LNCAP (cell line): ENCODE results near the gene SPATA17.

Source experiments
- TF ChIP-seq, protein P1 (sequence below): fragments of 450-650 bp; IDR thresholded peaks from 2 replicates; pipeline ENCODE4 v1.5.1; 2017; ENCODE audit warnings: mild to moderate bottlenecking

SPATA17 gene

DNA sequence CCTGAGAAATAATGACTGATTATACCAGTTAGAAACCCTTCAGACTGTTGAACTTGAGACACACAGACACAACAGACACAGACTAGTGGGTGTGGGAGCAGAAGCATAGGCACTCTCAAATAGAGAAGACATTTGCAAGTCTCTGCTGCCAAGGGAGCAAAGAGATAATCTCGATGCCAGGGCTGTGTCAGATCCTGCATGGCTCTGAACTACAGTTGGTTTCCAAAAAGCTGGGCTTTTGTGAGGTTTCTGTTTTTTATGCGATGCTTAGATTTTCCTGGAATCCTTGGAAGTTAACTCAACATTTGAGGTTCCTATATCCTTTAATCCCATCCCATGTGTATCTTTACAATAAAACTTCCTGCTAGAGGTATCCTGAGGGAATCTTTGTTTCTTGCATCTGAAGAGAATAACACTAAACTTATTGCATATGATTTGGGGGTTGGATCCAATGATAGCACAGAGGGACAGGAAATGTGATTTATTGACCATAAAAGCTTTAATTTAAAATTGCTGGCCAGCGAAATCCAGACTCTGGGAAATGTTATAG is 236.4 kb downstream of the SPATA17 start:
- TF ChIP-seq, protein P1, sequence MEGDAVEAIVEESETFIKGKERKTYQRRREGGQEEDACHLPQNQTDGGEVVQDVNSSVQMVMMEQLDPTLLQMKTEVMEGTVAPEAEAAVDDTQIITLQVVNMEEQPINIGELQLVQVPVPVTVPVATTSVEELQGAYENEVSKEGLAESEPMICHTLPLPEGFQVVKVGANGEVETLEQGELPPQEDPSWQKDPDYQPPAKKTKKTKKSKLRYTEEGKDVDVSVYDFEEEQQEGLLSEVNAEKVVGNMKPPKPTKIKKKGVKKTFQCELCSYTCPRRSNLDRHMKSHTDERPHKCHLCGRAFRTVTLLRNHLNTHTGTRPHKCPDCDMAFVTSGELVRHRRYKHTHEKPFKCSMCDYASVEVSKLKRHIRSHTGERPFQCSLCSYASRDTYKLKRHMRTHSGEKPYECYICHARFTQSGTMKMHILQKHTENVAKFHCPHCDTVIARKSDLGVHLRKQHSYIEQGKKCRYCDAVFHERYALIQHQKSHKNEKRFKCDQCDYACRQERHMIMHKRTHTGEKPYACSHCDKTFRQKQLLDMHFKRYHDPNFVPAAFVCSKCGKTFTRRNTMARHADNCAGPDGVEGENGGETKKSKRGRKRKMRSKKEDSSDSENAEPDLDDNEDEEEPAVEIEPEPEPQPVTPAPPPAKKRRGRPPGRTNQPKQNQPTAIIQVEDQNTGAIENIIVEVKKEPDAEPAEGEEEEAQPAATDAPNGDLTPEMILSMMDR, result no peak

DNA sequence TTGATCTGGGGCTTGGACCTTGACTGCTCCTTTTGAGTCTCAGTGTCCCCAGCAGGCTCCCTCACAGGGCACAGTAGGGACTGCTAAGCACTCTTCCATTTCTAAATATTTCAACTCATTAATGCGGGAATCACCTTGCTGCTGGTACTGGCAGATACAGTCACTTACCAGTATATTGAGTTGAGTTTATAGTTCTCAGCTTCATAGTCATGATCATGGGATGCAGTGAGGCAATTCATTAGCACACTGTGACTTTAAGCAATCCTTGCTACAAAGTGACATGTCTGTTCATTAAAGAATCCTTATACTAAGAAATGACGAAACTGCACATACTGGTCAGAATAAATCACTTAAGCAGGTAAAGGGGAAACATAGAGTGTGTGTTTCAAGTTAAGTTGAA is 240.8 kb downstream of the SPATA17 start:
- TF ChIP-seq, protein P1, result no peak

DNA sequence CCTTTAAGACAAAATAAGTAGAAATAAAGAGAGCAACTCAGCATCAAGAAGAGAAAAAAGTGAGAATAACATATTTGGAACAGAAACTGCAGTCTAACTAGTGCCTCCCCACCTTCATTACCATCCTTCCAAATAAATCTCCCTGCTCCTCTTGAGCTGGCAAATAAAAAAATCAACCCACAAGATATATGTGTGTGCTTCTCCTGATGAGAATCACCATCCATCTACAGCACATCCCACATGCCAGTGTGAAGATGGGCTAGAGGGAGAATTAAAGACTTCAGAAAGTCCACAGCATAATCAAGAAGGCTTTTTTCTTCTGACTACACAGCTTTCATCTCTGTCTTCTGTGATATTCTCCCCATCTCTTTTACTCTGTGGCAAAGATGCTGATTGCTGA is 244.1 kb downstream of the SPATA17 start:
- TF ChIP-seq, protein P1, result no peak

DNA sequence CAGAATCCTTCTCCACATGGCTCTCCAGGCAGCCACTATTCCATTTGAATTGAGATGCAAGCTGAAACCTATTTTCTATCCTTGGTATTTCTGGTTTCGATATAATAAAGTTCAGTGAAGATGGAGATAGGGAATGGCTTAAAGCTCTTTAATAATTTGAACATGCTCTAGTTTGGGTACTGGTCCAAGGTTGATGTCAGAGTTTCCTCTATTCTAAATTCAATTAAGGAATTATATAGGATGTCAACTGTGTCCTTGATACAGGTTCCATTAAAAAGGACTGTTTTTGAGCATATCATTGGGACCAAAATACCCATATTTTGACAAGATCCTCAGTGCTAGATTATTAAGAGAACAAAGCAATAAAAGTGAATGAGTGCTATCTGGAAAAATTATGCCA is 245.3 kb downstream of the SPATA17 start:
- TF ChIP-seq, protein P1, result no peak

DNA sequence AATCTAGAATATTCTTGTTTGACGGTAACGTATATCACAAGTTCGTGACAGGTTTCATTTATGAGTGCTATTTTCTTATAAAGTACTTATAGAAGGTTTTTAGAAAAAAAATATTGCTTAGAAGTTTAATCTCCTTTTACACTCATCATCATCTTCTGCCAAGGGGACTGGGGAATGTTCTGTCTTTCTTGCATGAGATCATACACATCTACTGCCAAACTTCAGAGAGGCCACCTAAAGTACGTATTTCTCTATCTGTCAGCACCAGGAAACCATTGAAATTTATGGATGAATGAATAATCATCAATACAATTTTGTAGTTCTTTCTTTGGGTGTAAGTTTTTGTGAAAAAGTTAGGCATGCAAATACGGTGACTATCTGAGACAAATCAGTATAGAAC is 245.8 kb downstream of the SPATA17 start:
- TF ChIP-seq, protein P1, result no peak

DNA sequence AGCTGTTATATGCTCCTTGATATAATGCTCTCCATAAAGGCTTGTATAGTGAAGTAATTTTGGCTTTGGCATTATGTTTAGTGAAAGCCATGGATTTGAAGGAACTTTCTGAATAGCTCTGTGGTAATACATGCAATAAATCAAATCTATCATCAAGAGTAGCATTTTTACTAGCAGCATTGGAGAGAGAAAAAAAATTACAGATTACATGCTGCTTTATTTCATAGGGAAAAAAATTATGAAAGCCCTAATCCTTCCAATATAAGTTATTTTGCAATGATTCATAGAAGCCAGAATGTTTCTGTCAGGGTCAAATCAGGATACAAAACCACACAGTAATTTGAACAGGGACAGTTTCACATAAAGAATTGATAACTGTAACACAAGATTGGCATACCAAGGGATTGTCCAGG is 250.0 kb downstream of the SPATA17 start:
- TF ChIP-seq, protein P1, result no peak

DNA sequence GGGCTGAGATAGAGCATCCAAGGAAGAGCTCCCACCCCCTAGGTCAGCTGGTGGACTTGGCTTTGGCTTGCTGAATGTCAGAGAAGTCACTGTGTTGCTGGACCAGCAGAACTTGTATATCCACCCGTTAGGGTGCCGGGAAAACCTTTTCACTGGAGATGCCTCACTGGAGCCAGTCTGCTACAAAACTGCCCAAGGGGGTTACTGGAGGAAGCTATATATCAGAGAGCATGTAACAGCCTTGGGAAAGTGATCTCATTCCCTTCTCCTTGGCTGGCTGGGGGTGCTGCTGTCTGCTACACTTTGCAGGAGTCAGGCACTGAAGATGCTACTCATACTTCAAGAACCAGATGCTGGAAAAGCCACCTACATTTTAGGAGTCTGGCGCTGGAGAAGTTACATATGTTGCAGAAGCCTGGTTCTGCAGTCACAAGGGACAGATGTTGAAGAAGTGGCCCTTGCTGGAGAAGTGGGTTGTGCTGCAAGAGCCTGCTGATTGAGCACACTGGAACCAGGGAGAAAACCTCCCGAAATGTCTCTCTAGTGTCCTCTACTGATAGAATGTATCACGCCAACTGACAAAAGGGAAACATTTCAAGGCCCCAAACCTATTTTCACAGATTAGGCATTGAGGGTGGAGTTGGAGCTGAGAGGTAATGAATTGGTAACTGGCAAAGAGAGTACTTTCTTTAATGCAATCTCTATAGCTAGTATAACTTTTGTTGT is 250.6 kb downstream of the SPATA17 start:
- TF ChIP-seq, protein P1, result no peak

DNA sequence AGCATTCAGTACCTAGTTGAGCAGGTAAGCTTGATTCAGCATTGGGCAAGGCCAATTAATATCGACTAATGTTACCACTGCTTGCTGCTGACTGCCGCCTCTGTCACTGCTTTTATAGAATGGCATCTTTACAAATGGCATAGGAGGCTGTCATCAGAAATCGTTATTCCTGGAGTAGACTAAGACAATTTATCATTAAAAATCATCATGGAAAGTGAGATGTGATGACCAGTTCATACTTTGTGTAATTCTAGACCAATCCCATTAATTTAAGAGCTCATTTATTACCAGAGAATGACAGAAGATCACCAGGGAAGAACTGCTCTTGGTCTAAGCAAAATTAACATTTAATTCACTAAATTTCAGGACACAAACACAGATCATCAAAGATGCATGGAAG is 254.0 kb downstream of the SPATA17 start:
- TF ChIP-seq, protein P1, result no peak
